ENCODE data around the gene DUSP16. TPM values are rescaled to one million over a fixed set of nuclear protein-coding genes. Genes with fewer than 3 reads are reported as not detected.
"Not testable (repeated sequence)": the region's sequence is repeated elsewhere in the genome, so short reads cannot be mapped to it uniquely, and the experiment has no call there.

The DUSP16 gene
- total RNA-seq, 2 experiments from 2014 or later: 32.2 to 38.1 TPM

DNA sequence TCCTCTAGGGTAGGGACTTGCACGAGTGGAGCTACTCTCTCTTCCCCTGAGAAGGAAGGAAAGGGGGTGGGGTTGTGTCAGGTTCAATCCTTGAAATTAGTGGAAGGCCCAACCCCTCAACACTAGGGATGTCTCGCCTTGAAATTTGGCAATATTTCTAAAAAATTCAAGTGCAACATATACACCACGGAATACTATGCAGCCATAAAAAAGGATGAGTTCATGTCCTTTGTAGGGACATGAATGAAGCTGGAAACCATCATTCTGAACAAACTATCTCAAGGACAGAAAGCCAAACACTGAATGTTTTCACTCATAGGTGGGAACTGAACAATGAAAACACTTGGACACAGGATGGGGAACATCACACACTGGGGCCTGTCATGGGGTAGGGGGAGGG is 33.9 kb upstream of the DUSP16 start:
- ATAC-seq (ENCODE audit: low read depth); H3K4me3 Mint-ChIP-seq; DNase-seq; H3K36me3 Mint-ChIP-seq; POLR2A ChIA-PET; H3K4me1 Mint-ChIP-seq; H3K27ac Mint-ChIP-seq; H3K9me3 Mint-ChIP-seq: not testable (repeated sequence)
- H3K27me3 Mint-ChIP-seq: peaks cover 20% of the 10 kb centered on the region

DNA sequence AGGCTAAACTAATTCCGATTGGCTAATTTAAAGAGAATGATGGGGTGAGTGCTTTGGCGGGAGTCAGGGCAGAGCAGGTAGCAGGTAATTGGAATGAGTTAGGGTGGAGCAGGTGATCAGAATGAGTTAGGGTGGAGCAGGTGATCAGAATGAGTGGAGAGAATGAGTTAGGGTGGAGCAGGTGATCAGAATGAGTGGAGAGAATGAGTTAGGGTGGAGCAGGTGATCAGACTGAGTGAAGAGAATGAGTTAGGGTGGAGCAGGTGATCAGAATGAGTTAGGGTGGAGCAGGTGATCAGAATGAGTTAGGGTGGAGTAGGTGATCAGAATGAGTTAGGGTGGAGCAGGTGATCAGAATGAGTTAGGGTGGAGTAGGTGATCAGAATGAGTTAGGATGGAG is 33.3 kb upstream of the DUSP16 start:
- H3K36me3 Mint-ChIP-seq; H3K4me3 Mint-ChIP-seq; ATAC-seq (ENCODE audit: low read depth); H3K9me3 Mint-ChIP-seq; DNase-seq; H3K27ac Mint-ChIP-seq; H3K4me1 Mint-ChIP-seq; POLR2A ChIA-PET: not testable (repeated sequence)
- peaks cover 18% of the 10 kb centered on the region for H3K27me3 Mint-ChIP-seq

DNA sequence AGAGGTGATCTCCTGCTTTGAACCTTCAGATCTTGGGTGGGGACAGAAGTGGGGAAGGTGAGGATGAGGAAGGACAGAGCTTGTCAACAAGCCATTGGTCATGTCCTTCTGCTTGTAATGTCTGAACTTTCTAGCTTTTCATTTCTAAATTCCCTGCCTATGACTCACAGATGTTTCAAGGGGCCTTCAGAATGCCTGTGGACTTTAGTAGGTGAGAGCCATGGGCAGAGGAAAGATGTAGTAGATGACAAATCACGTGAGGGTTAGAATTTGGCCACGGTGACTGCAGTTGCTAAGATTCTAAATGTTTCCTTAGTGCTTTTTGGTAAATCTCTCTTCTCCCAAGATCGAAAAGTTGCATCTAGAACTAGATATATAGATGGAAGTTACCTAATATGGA is 30.3 kb upstream of the DUSP16 start:
- peaks cover 10% of the 10 kb centered on the region for H3K27me3 Mint-ChIP-seq
- POLR2A ChIA-PET: no interaction called here
- no peak overlapping the region for H3K4me3 Mint-ChIP-seq
- DNase-seq (no peak), ATAC-seq (ENCODE audit: low read depth) (no peak)
- no peak overlapping the region for H3K27ac Mint-ChIP-seq
- H3K36me3 Mint-ChIP-seq: peaks cover 3% of the 10 kb centered on the region
- peaks cover 4% of the 10 kb centered on the region for H3K4me1 Mint-ChIP-seq
- peaks cover 18% of the 10 kb centered on the region for H3K9me3 Mint-ChIP-seq

DNA sequence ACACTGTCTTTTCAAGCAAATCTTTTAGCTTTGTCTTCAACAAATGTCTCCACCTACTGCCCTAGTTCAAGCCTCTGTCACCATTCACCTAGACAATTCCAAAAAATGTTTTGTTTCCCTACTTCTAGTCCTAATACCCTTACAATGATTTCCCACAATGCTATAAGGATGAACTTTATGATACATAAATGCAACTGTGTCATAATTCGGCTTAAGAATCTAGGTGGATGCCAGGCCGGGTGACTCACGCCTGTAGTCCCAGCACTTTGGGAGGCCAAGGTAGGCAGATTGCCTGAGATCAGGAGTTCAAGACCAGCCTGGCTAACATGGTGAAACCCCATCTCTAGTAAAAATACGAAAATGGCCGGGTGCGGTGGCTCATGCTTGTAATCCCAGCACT is 28.3 kb upstream of the DUSP16 start:
- H3K27ac Mint-ChIP-seq: no peak overlapping the region
- ATAC-seq (ENCODE audit: low read depth) (no peak), DNase-seq (no peak)
- no peak overlapping the region for H3K4me3 Mint-ChIP-seq
- H3K27me3 Mint-ChIP-seq: peaks cover 11% of the 10 kb centered on the region
- POLR2A ChIA-PET: no interaction called here
- peaks cover 18% of the 10 kb centered on the region for H3K9me3 Mint-ChIP-seq
- peaks cover 4% of the 10 kb centered on the region for H3K4me1 Mint-ChIP-seq
- peaks cover 3% of the 10 kb centered on the region for H3K36me3 Mint-ChIP-seq

GRCh38 chr12:12588436-12588835 is 25.8 kb upstream of the DUSP16 start:
- H3K36me3 Mint-ChIP-seq; H3K27ac Mint-ChIP-seq; DNase-seq; POLR2A ChIA-PET; H3K27me3 Mint-ChIP-seq; ATAC-seq (ENCODE audit: low read depth); H3K4me1 Mint-ChIP-seq; H3K4me3 Mint-ChIP-seq: not testable (repeated sequence)
- peaks cover 15% of the 10 kb centered on the region for H3K9me3 Mint-ChIP-seq

GRCh38 chr12:12587878-12588277 is 25.2 kb upstream of the DUSP16 start:
- no peak for ATAC-seq (ENCODE audit: low read depth)
- peaks cover 2% of the 10 kb centered on the region for H3K36me3 Mint-ChIP-seq
- POLR2A ChIA-PET: no interaction called here
- H3K4me3 Mint-ChIP-seq: no peak overlapping the region
- peaks cover 15% of the 10 kb centered on the region for H3K9me3 Mint-ChIP-seq
- H3K4me1 Mint-ChIP-seq: peaks cover 6% of the 10 kb centered on the region
- peaks cover 9% of the 10 kb centered on the region for H3K27me3 Mint-ChIP-seq
- no peak for DNase-seq
- H3K27ac Mint-ChIP-seq: no peak overlapping the region

DNA sequence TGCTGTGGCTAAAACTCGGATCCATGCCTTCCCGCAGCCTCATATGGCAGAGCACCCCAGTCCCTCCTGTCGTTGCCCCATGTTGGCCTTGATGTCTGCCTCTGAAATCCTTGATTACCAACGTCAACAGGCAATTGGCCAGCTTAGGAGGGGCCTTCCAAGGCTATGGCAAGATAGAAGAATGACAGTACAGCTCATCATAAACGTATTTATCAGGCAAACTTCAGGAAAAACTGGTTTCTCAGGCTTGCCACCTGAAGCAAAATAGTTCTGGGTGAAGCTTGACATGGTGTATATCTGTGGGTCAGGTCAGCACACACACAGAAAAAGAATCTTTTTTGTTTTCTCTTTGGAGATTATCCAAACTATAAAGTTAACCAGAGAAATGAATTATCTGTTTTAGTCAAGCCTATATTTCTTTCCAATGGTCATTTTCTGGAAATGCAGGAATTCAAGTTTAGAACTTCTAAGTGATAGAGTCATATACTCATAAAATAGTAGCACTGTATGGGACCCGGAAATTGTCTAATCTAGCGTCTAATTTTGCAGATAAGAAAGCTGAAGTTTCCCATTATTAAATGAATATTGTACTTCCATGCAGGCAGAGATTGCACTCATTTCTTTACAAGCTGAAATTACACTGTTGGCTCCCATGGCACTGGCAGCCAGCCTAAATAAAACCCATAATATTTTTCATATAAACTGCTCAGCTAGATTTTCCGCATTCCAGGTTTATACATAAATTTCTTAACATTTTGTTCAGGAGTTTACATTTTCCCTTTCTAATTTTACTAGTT is 24.4 kb upstream of the DUSP16 start:
- ATAC-seq (ENCODE audit: low read depth) (no peak), DNase-seq (no peak)
- Mint-ChIP-seq H3K36me3 (peaks cover 2% of the 10 kb centered on the region), H3K27ac (no peak overlapping the region), H3K4me3 (no peak overlapping the region), H3K9me3 (peaks cover 14% of the 10 kb centered on the region), H3K27me3 (peaks cover 9% of the 10 kb centered on the region), H3K4me1 (peaks cover 6% of the 10 kb centered on the region)
- POLR2A ChIA-PET: no interaction called here

- Mint-ChIP-seq H3K4me3 (no peak overlapping the region), H3K9me3 (peaks cover 14% of the 10 kb centered on the region), H3K36me3 (peaks cover 2% of the 10 kb centered on the region), H3K27me3 (peaks cover 9% of the 10 kb centered on the region), H3K27ac (no peak overlapping the region), H3K4me1 (peaks cover 6% of the 10 kb centered on the region)
- ATAC-seq (ENCODE audit: low read depth): no peak
- no peak for DNase-seq
- POLR2A ChIA-PET: no interaction called here
Observed at GRCh38 chr12:12585115-12585863, 22.6 kb upstream of the DUSP16 start.

GRCh38 chr12:12583510-12584178 is 21.0 kb upstream of the DUSP16 start:
- Mint-ChIP-seq H3K27ac (no peak overlapping the region), H3K9me3 (peaks cover 2% of the 10 kb centered on the region), H3K27me3 (peaks cover 9% of the 10 kb centered on the region), H3K4me1 (peaks cover 2% of the 10 kb centered on the region), H3K36me3 (no peaks in the 10 kb centered on the region), H3K4me3 (no peak overlapping the region)
- POLR2A ChIA-PET: no interaction called here
- DNase-seq (no peak), ATAC-seq (ENCODE audit: low read depth) (no peak)

DNA sequence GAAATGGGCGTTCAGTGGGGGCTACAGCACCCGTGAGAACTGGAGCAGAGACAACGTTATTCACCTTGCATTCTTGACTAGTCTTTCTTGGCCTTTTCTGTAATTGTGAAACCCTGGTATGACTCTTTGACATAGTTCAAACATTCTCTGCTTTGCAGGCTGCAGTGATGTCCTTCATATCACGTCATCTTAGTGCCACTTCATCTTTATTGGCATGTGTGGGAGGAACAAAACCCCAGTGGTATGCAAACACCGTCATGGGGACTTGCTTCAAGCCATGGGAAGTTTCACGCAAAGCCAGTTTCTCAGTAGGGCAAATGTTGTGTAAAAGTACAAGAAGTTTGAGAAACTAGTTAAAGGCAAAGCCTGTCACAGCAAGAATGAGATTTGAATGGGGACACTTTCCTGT is 20.2 kb upstream of the DUSP16 start:
- DNase-seq (no peak), ATAC-seq (ENCODE audit: low read depth) (no peak)
- H3K27ac Mint-ChIP-seq: no peak overlapping the region
- H3K27me3 Mint-ChIP-seq: peaks cover 7% of the 10 kb centered on the region
- peaks cover 2% of the 10 kb centered on the region for H3K4me1 Mint-ChIP-seq
- peaks cover under 1% of the 10 kb centered on the region for H3K9me3 Mint-ChIP-seq
- no peaks in the 10 kb centered on the region for H3K36me3 Mint-ChIP-seq
- POLR2A ChIA-PET: no interaction called here
- no peak overlapping the region for H3K4me3 Mint-ChIP-seq

- ATAC-seq (ENCODE audit: low read depth) (no peak), DNase-seq (no peak)
- Mint-ChIP-seq H3K27me3 (peaks cover 7% of the 10 kb centered on the region), H3K27ac (no peak overlapping the region), H3K4me1 (peaks cover 2% of the 10 kb centered on the region), H3K4me3 (no peak overlapping the region), H3K36me3 (no peaks in the 10 kb centered on the region), H3K9me3 (no peaks in the 10 kb centered on the region)
- POLR2A ChIA-PET: no interaction called here
Observed at GRCh38 chr12:12582193-12582881, 19.7 kb upstream of the DUSP16 start.

DNA sequence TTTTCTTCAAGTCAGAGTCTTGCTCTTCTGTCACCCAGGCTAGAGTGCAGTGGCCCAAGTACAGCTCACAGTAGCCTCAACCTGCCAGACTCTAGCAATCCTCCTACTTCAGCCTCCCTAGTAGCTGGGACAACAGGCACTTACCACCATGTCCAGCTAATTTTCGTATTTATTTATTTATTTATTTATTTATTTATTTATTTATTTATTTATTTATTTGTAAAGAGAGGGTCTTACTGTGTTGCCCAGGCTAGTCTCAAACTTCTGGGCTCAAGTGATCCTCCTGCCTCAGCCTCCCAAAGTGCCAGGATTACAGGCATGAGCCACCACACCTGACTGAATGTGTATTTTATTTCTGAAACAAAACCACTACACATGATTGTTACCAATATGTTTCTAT is 18.1 kb upstream of the DUSP16 start:
- H3K27ac Mint-ChIP-seq; ATAC-seq (ENCODE audit: low read depth); H3K27me3 Mint-ChIP-seq; H3K9me3 Mint-ChIP-seq; H3K36me3 Mint-ChIP-seq; DNase-seq; H3K4me3 Mint-ChIP-seq; H3K4me1 Mint-ChIP-seq; POLR2A ChIA-PET: not testable (repeated sequence)

GRCh38 chr12:12577786-12578185 is 15.1 kb upstream of the DUSP16 start:
- Mint-ChIP-seq H3K27me3 (no peaks in the 10 kb centered on the region), H3K9me3 (no peaks in the 10 kb centered on the region), H3K27ac (no peak overlapping the region), H3K4me1 (peaks cover 2% of the 10 kb centered on the region), H3K36me3 (peaks cover 2% of the 10 kb centered on the region), H3K4me3 (no peak overlapping the region)
- ATAC-seq (ENCODE audit: low read depth) (no peak), DNase-seq (no peak)
- POLR2A ChIA-PET: no interaction called here

All from activated naive CD8-positive, alpha-beta T cell treated with anti-CD3 and anti-CD28 coated beads, Interleukin-2, amount 10 ng/mL, durations not matched to agents 7 days and 5 days (primary cell).